Lower lobe of right lung (tissue), 2 donors: Measurements from ENCODE around the gene SCG3. TPM values are rescaled to one million over a fixed set of nuclear protein-coding genes. Genes with fewer than 3 reads are reported as not detected.

Experiments
- ATAC-seq, 2 donors: fragments of 200-7000 bp; cut with Tn5 transposase; one replicate each; pipeline ENCODE4 v1.9.1; 2020 to 2022; ENCODE audit warnings: mild to moderate bottlenecking in 2 of 2, moderate library complexity in 2 of 2
- DNase-seq: peaks from one replicate; pipeline ENCODE4 v3.0.0-alpha.2; 2020
- H3K27ac ChIP-seq: fragments of 200-600 bp; one replicate; pipeline ENCODE4 v1.8.0; 2022
- H3K27me3 ChIP-seq: fragments of 200-600 bp; one replicate; pipeline ENCODE4 v1.8.0; 2022; ENCODE audit warnings: low read depth
- H3K36me3 ChIP-seq: fragments of 200-600 bp; one replicate; pipeline ENCODE4 v1.8.0; 2022; ENCODE audit warnings: mild to moderate bottlenecking
- H3K4me1 ChIP-seq: fragments of 200-600 bp; one replicate; pipeline ENCODE4 v1.8.0; 2022
- H3K4me3 ChIP-seq: fragments of 200-600 bp; one replicate; pipeline ENCODE4 v1.8.0; 2022; ENCODE audit warnings: mild to moderate bottlenecking
- H3K9me3 ChIP-seq: fragments of 200-600 bp; one replicate; pipeline ENCODE4 v1.8.0; 2022
- CTCF ChIP-seq: fragments of 200-600 bp; IDR thresholded peaks from one replicate; pipeline ENCODE4 v1.8.0; 2022; ENCODE audit warnings: antibody characterized with exemption, mild to moderate bottlenecking
- intact Hi-C: fragments of 100-400 bp; cut with DNase I; formaldehyde crosslinking; loops from one replicate; pipeline ENCODE4 v1.11.0; 2022
- total RNA-seq: library from RNA; stranded (reverse); fragmentation: NEBNext Ultra II Directional; extraction: Animal tissue kit (Norgen Biotek cat#: 25700); gene quantifications from one replicate; pipeline ENCODE4 v1.2.1, GENCODE V29; 2021
- donor health status: DM: no; HTN: yes; CAD: no; lungs with severe emphysema.

Gene SCG3
- total RNA-seq, 1 donor from 2014 or later = 0.18 TPM

GRCh38 chr15:51667478-51667877 lies 13.8 kb upstream of the SCG3 start:
- intact Hi-C loops = no loop called here

GRCh38 chr15:51668446-51668845 lies 12.9 kb upstream of the SCG3 start:
- DNase-seq = no peak
- H3K27me3 ChIP-seq = no peaks in the 10 kb centered on the region
- H3K4me1 ChIP-seq = no peaks in the 10 kb centered on the region
- H3K4me3 ChIP-seq = no peak overlapping the region
- no peak for ATAC-seq
- no peak for TF ChIP-seq CTCF
- no peaks in the 10 kb centered on the region for H3K36me3 ChIP-seq
- H3K27ac ChIP-seq = no peak overlapping the region
- no peaks in the 10 kb centered on the region for H3K9me3 ChIP-seq
- intact Hi-C loops = no loop called here

More at GRCh38 chr15:51667478-51667877, 13.8 kb upstream of the SCG3 start:
- Histone ChIP-seq H3K36me3 (no peaks in the 10 kb centered on the region), H3K9me3 (no peaks in the 10 kb centered on the region), H3K4me3 (no peak overlapping the region), H3K27me3 (no peaks in the 10 kb centered on the region), H3K4me1 (no peaks in the 10 kb centered on the region), H3K27ac (no peak overlapping the region)
- ATAC-seq (no peak), DNase-seq (no peak)
- no peak for TF ChIP-seq CTCF

GRCh38 chr15:51669381-51669780 lies 11.9 kb upstream of the SCG3 start:
- Histone ChIP-seq H3K4me3 (no peak overlapping the region), H3K27me3 (no peaks in the 10 kb centered on the region), H3K4me1 (no peaks in the 10 kb centered on the region), H3K27ac (no peak overlapping the region), H3K36me3 (no peaks in the 10 kb centered on the region), H3K9me3 (no peaks in the 10 kb centered on the region)
- ATAC-seq = no peak
- DNase-seq = no peak
- TF ChIP-seq CTCF = no peak
- intact Hi-C loops = no loop called here

DNA sequence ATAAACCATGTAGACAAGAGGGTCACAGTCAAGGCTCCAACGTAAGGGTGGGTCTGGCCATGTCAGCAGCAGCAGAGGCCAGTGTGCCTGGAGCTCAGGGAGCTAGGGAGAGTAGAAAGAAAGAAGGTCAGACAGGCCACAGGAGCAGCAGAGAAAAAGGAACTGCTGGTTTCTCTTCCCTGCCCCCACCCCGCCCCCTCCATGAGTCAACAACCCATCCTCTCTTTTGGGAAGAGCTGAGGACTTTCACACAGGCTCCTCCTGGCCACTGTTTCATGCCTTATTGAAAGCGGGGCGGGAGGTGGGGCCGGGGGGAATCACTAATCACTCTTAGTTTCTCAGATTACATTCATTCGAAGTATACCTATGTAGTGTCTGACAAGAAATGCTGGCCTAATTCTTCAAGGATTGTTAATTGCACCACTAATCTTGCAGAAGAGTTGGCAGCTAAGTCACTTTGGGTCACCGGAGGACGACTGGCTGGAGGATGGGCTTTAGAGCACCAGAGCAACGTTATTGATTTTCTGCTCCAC lies 9.1 kb upstream of the SCG3 start:
- Histone ChIP-seq H3K36me3 (no peaks in the 10 kb centered on the region), H3K27me3 (no peaks in the 10 kb centered on the region), H3K9me3 (no peaks in the 10 kb centered on the region), H3K27ac (no peak overlapping the region), H3K4me3 (no peak overlapping the region), H3K4me1 (no peaks in the 10 kb centered on the region)
- DNase-seq = no peak
- intact Hi-C loops = no loop called here
- peak in 1 of 2 donors; percentile 39 for ATAC-seq
- no peak for TF ChIP-seq CTCF

- TF ChIP-seq CTCF = no peak
- H3K4me1 ChIP-seq = no peaks in the 10 kb centered on the region
- DNase-seq = no peak
- no peak overlapping the region for H3K4me3 ChIP-seq
- H3K27me3 ChIP-seq = no peaks in the 10 kb centered on the region
- ATAC-seq = no peak
- H3K36me3 ChIP-seq = no peaks in the 10 kb centered on the region
- intact Hi-C loops = no loop called here
- H3K27ac ChIP-seq = no peak overlapping the region
- H3K9me3 ChIP-seq = no peaks in the 10 kb centered on the region
These were observed 8.1 kb upstream of the SCG3 start for GRCh38 chr15:51672913-51673857.
